SK-N-SH (cell line): ENCODE results near the gene NARS2. TPM values are rescaled to one million over a fixed set of nuclear protein-coding genes. Genes with fewer than 3 reads are reported as not detected.

Experiments used
- CTCF ChIA-PET: fragments of 300-600, 350-600 bp; formaldehyde crosslinking; extraction: SDS; loops from one replicate; lab custom pipeline; 2021; lab: Yijun Ruan, JAX
- POLR2A ChIA-PET: fragments of 350-600 bp; sonication (Branson Sonifier 250); formaldehyde crosslinking; extraction: SDS; loops from one replicate; lab custom pipeline; 2020; ENCODE audit warnings: antibody characterized with exemption, inconsistent platforms; lab: Yijun Ruan, JAX
- DNase-seq: peaks from one replicate; pipeline ENCODE4 v3.0.0; 2012
- H2AFZ ChIP-seq: fragments of 200-600 bp; sonication (generic); 2 replicates; pipeline ENCODE4 v1.8.1; 2016; ENCODE audit warnings: antibody characterized with exemption, mild to moderate bottlenecking, low read depth
- H3F3A ChIP-seq: fragments of 200-600 bp; sonication (generic); replicated peaks from 2 replicates; pipeline ENCODE3; 2016; ENCODE audit warnings: antibody characterized with exemption, mild to moderate bottlenecking; ENCODE audit not compliant: insufficient read depth
- H3K27ac ChIP-seq, 2 experiments: fragments of 200-500 bp in 1 of 2; fragments of 200-600 bp in 1 of 2; sonication (Bioruptor generic) in 1 of 2; sonication (generic), shearing (Covaris generic) in 1 of 2; 2 replicates each; pipeline versions ENCODE4 v1.5.1 to v1.6.1; 2014 to 2016; ENCODE audit warnings: low read depth in 2 of 2, inconsistent platforms in 1 of 2, low read length in 1 of 2, mild to moderate bottlenecking in 1 of 2, mixed read lengths in 1 of 2
- H3K27me3 ChIP-seq: fragments of 200-600 bp; sonication (generic), shearing (Covaris generic); 2 replicates; pipeline ENCODE4 v1.6.1; 2016; ENCODE audit warnings: mixed run types; ENCODE audit not compliant: insufficient read depth
- H3K36me3 ChIP-seq, 2 experiments: fragments of 200-500 bp in 1 of 2; fragments of 200-600 bp in 1 of 2; sonication (Bioruptor generic) in 1 of 2; sonication (generic) in 1 of 2; replicated peaks in 1 of 2; 2 replicates each; pipeline versions ENCODE3 to v1.5.1; 2014 to 2016; ENCODE audit warnings: low read length in 1 of 2, mild to moderate bottlenecking in 1 of 2; ENCODE audit not compliant: insufficient read depth in 2 of 2, control insufficient read depth in 1 of 2
- H3K4me1 ChIP-seq, 2 experiments: fragments of 200-500 bp in 1 of 2; fragments of 200-600 bp in 1 of 2; sonication (Bioruptor generic) in 1 of 2; sonication (generic), shearing (Covaris generic) in 1 of 2; 2 replicates each; pipeline versions ENCODE4 v1.5.1 to v1.6.1; 2014 to 2016; ENCODE audit warnings: low read depth in 1 of 2, low read length in 1 of 2, mixed run types in 1 of 2; ENCODE audit not compliant: insufficient read depth in 2 of 2, control insufficient read depth in 1 of 2
- H3K4me2 ChIP-seq: fragments of 200-600 bp; sonication (generic), shearing (Covaris generic); 2 replicates; pipeline ENCODE4 v1.6.1; 2017; ENCODE audit warnings: mixed run types
- H3K4me3 ChIP-seq, 2 experiments: fragments of 200-500 bp in 1 of 2; fragments of 200-600 bp in 1 of 2; sonication (Bioruptor generic) in 1 of 2; sonication (generic), shearing (Covaris generic) in 1 of 2; 2 replicates each; pipeline versions ENCODE4 v1.5.1 to v1.8.1; 2014 to 2016; ENCODE audit warnings: low read depth in 2 of 2, inconsistent platforms in 1 of 2, low read length in 1 of 2, mild to moderate bottlenecking in 1 of 2, mixed read lengths in 1 of 2, moderate library complexity in 1 of 2
- H3K79me2 ChIP-seq: fragments of 200-600 bp; sonication (generic); 2 replicates; pipeline ENCODE4 v1.8.1; 2017; ENCODE audit warnings: mild to moderate bottlenecking; ENCODE audit not compliant: insufficient read depth
- H3K9ac ChIP-seq: fragments of 200-600 bp; sonication (generic); 2 replicates; pipeline ENCODE4 v1.6.1; 2017; ENCODE audit warnings: mixed run types
- H3K9me2 ChIP-seq: fragments of 200-600 bp; sonication (generic); 2 replicates; pipeline ENCODE4 v1.6.1; 2017; ENCODE audit warnings: mixed run types
- H3K9me3 ChIP-seq: fragments of 200-600 bp; sonication (generic); 2 replicates; pipeline ENCODE4 v1.6.1; 2017; ENCODE audit warnings: mixed run types, mild to moderate bottlenecking, moderate library complexity
- H4K20me1 ChIP-seq: fragments of 200-600 bp; sonication (generic); 2 replicates; pipeline ENCODE4 v1.6.1; 2017; ENCODE audit warnings: mild to moderate bottlenecking, mixed run types; ENCODE audit not compliant: insufficient read depth
- CTCF ChIP-seq: fragments of 200-600 bp; sonication (generic); IDR thresholded peaks from 2 replicates; pipeline ENCODE4 v1.6.1; 2017; ENCODE audit warnings: antibody characterized with exemption, mild to moderate bottlenecking, moderate library complexity
- FOSL2 ChIP-seq: IDR thresholded peaks from 2 replicates; pipeline ENCODE4 v1.4.0; 2012; ENCODE audit warnings: low read depth, mild to moderate bottlenecking, moderate library complexity, borderline replicate concordance
- FOXM1 ChIP-seq: IDR thresholded peaks from 2 replicates; pipeline ENCODE4 v1.4.0; 2012; ENCODE audit warnings: low read depth, mild to moderate bottlenecking
- MXI1 ChIP-seq: IDR thresholded peaks from 2 replicates; pipeline ENCODE4 v1.6.1; 2012; ENCODE audit warnings: mild to moderate bottlenecking, low read depth, low read length, improper control_type of control experiment
- NFIC ChIP-seq: IDR thresholded peaks from 2 replicates; pipeline ENCODE4 v1.4.0; 2012; ENCODE audit warnings: borderline replicate concordance
- PBX3 ChIP-seq: IDR thresholded peaks from 2 replicates; pipeline ENCODE4; 2012
- RCOR1 ChIP-seq: fragments of 150-350 bp; IDR thresholded peaks from 2 replicates; pipeline ENCODE4 v1.6.1; 2017; ENCODE audit warnings: antibody characterized with exemption, low read length
- REST ChIP-seq: IDR thresholded peaks from 2 replicates; pipeline ENCODE4 v1.6.1; 2012; ENCODE audit warnings: mild to moderate bottlenecking, low read depth, low read length, moderate library complexity
- RFX5 ChIP-seq: IDR thresholded peaks from 2 replicates; pipeline ENCODE4 v1.6.1; 2012; ENCODE audit warnings: mild to moderate bottlenecking, improper control_type of control experiment, low read length
- USF2 ChIP-seq: fragments of 150-350 bp; IDR thresholded peaks from 2 replicates; pipeline ENCODE4 v1.6.1; 2017; ENCODE audit warnings: antibody characterized with exemption, low read length, low read depth, borderline replicate concordance
- WGBS: methylation state at CpG from one replicate; pipeline ENCODE4 v1.1.6; 2017; ENCODE audit warnings: low lambda C conversion rate; 5-methylcytosine and 5-hydroxymethylcytosine counted together
- polyA plus RNA-seq, 3 experiments: library from polyadenylated mRNA; depleted of rRNA; stranded (reverse); fragments of >200 nt; gene quantifications; 2 replicates each; pipeline ENCODE4 v1.2.3, GENCODE V29; 2012

NARS2 gene
- polyA plus RNA-seq, 1 of the 3 experiments (the other 2 are of a cell fraction): 8.9 TPM

- H3K9ac ChIP-seq: no peak overlapping the region
- H3K9me3 ChIP-seq: no peaks in the 10 kb centered on the region
- no peaks in the 10 kb centered on the region for H3K27me3 ChIP-seq
- no peak overlapping the region for H3K4me3 ChIP-seq
- DNase-seq: no peak
- no peaks in the 10 kb centered on the region for H3K9me2 ChIP-seq
- H3K36me3 ChIP-seq: peaks cover 0 to 9% of the 10 kb centered on the region in 2 experiments
- no peaks in the 10 kb centered on the region for H4K20me1 ChIP-seq
- no peak overlapping the region for H2AFZ ChIP-seq
- no peak overlapping the region for H3K27ac ChIP-seq
- H3F3A ChIP-seq: no peaks in the 10 kb centered on the region
- WGBS: 92% methylated on average over 3 of the region's 3 CpGs
- no peak overlapping the region for H3K4me2 ChIP-seq
- POLR2A ChIA-PET: no interaction called here
- CTCF ChIA-PET: interaction anchor here (0.9 to 1.0 kb wide), 3 partner anchors 11 to 22 kb away, joined by 4 to 5 read pairs (median 4); no protein-coding TSS in a partner anchor
- no peaks in the 10 kb centered on the region for H3K79me2 ChIP-seq
- TF ChIP-seq RFX5 (no peak), CTCF (no peak), USF2 (no peak), REST (no peak), NFIC (no peak), MXI1 (no peak), PBX3 (no peak), FOSL2 (no peak), RCOR1 (no peak), FOXM1 (no peak)
- 0 out of 4 replicates have a peak, but pooled peaks cover 0 to 3% of the 10 kb centered on the region in 2 experiments for H3K4me1 ChIP-seq
These were observed 33.1 kb downstream of the NARS2 start for GRCh38 chr11:78541537-78541936.
